ENCODE data around the gene RAB7A.
"Not testable (repeated sequence)": the region's sequence is repeated elsewhere in the genome, so short reads cannot be mapped to it uniquely, and the experiment has no call there.

Gene RAB7A

GRCh38 chr3:128823631-128824030 lies 97.6 kb downstream of the RAB7A start:
- no peak for DNase-seq

GRCh38 chr3:128824132-128824850 lies 98.3 kb downstream of the RAB7A start:
- DNase-seq = no peak

GRCh38 chr3:128825117-128825725 lies 99.2 kb downstream of the RAB7A start:
- no peak for DNase-seq

GRCh38 chr3:128829087-128829486 lies 103.1 kb downstream of the RAB7A start:
- not testable (repeated sequence) for DNase-seq

GRCh38 chr3:128829925-128830625 lies 104.1 kb downstream of the RAB7A start:
- not testable (repeated sequence) for DNase-seq

GRCh38 chr3:128830762-128831161 lies 104.8 kb downstream of the RAB7A start:
- DNase-seq = not testable (repeated sequence)

GRCh38 chr3:128832979-128833378 lies 107.0 kb downstream of the RAB7A start:
- not testable (repeated sequence) for DNase-seq

- DNase-seq = no peak
Measured at GRCh38 chr3:128835096-128835495, 109.1 kb downstream of the RAB7A start.

GRCh38 chr3:128841926-128842920 lies 116.2 kb downstream of the RAB7A start:
- DNase-seq = no peak

GRCh38 chr3:128844502-128844901 lies 118.5 kb downstream of the RAB7A start:
- DNase-seq = no peak

- DNase-seq = no peak
Measured at GRCh38 chr3:128845119-128845777, 119.3 kb downstream of the RAB7A start.

- DNase-seq = peak; percentile 71
Measured at GRCh38 chr3:128845778-128846485, 119.9 kb downstream of the RAB7A start.

- DNase-seq = no peak
Measured at GRCh38 chr3:128846486-128846891, 120.5 kb downstream of the RAB7A start.

GRCh38 chr3:128847666-128848370 lies 121.8 kb downstream of the RAB7A start:
- no peak for DNase-seq

GRCh38 chr3:128848936-128849335 lies 123.0 kb downstream of the RAB7A start:
- DNase-seq = no peak

- no peak for DNase-seq
Measured at GRCh38 chr3:128849911-128850455, 124.0 kb downstream of the RAB7A start.

- DNase-seq = no peak
Measured at GRCh38 chr3:128850544-128850943, 124.6 kb downstream of the RAB7A start.

GRCh38 chr3:128851601-128852000 lies 125.6 kb downstream of the RAB7A start:
- no peak for DNase-seq

GRCh38 chr3:128853826-128854225 lies 127.8 kb downstream of the RAB7A start:
- no peak for DNase-seq

- DNase-seq = no peak
Measured at GRCh38 chr3:128854475-128854874, 128.5 kb downstream of the RAB7A start.
